Hematopoietic multipotent progenitor cell treated with erythropoietin and hydrocortisone succinate and interleukin-3 and kit ligand, for 6 days (in vitro differentiated cells): ENCODE measurements around the gene GNA15.
"Not testable (repeated sequence)": the region's sequence is repeated elsewhere in the genome, so short reads cannot be mapped to it uniquely, and the experiment has no call there.

Experiments used
- DNase-seq: peaks from one replicate; pipeline ENCODE4 v3.0.0-alpha.2; 2015

Gene GNA15

DNA sequence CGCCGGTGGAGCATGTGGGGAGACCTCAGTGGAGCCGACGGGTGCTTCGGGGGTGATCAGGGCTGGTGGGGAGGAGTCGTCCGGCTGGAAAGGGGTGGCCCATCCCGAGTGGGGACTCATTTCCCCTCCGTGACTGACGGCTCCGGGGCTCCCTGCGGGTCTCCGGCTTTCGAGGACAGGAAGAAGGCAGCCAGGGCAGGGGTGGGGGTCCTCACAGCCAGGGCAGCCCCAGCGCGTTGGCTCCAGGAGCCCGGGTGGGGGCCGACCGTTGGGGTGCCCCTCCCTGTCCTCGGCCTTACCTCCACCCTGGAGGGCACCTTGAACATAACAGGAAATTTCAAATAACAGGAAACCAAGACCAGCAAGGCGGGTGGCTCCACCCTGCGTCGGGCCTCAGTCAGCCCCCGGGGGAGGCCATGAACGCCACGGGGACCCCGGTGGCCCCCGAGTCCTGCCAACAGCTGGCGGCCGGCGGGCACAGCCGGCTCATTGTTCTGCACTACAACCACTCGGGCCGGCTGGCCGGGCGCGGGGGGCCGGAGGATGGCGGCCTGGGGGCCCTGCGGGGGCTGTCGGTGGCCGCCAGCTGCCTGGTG is 42.6 kb downstream of the GNA15 start, which contains the start of gene S1PR4:
Gene S1PR4 (plus strand): TSS at position 393 of the 596 bp plus-strand sequence. CDS start 24 bp downstream, at position 417.
- DNase-seq, result peak; percentile 89

DNA sequence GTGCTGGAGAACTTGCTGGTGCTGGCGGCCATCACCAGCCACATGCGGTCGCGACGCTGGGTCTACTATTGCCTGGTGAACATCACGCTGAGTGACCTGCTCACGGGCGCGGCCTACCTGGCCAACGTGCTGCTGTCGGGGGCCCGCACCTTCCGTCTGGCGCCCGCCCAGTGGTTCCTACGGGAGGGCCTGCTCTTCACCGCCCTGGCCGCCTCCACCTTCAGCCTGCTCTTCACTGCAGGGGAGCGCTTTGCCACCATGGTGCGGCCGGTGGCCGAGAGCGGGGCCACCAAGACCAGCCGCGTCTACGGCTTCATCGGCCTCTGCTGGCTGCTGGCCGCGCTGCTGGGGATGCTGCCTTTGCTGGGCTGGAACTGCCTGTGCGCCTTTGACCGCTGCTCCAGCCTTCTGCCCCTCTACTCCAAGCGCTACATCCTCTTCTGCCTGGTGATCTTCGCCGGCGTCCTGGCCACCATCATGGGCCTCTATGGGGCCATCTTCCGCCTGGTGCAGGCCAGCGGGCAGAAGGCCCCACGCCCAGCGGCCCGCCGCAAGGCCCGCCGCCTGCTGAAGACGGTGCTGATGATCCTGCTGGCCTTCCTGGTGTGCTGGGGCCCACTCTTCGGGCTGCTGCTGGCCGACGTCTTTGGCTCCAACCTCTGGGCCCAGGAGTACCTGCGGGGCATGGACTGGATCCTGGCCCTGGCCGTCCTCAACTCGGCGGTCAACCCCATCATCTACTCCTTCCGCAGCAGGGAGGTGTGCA is 43.3 kb downstream of the GNA15 start:
- peak; percentile 58 for DNase-seq

DNA sequence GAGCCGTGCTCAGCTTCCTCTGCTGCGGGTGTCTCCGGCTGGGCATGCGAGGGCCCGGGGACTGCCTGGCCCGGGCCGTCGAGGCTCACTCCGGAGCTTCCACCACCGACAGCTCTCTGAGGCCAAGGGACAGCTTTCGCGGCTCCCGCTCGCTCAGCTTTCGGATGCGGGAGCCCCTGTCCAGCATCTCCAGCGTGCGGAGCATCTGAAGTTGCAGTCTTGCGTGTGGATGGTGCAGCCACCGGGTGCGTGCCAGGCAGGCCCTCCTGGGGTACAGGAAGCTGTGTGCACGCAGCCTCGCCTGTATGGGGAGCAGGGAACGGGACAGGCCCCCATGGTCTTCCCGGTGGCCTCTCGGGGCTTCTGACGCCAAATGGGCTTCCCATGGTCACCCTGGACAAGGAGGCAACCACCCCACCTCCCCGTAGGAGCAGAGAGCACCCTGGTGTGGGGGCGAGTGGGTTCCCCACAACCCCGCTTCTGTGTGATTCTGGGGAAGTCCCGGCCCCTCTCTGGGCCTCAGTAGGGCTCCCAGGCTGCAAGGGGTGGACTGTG is 44.0 kb downstream of the GNA15 start:
- DNase-seq, result peak; percentile 53

DNA sequence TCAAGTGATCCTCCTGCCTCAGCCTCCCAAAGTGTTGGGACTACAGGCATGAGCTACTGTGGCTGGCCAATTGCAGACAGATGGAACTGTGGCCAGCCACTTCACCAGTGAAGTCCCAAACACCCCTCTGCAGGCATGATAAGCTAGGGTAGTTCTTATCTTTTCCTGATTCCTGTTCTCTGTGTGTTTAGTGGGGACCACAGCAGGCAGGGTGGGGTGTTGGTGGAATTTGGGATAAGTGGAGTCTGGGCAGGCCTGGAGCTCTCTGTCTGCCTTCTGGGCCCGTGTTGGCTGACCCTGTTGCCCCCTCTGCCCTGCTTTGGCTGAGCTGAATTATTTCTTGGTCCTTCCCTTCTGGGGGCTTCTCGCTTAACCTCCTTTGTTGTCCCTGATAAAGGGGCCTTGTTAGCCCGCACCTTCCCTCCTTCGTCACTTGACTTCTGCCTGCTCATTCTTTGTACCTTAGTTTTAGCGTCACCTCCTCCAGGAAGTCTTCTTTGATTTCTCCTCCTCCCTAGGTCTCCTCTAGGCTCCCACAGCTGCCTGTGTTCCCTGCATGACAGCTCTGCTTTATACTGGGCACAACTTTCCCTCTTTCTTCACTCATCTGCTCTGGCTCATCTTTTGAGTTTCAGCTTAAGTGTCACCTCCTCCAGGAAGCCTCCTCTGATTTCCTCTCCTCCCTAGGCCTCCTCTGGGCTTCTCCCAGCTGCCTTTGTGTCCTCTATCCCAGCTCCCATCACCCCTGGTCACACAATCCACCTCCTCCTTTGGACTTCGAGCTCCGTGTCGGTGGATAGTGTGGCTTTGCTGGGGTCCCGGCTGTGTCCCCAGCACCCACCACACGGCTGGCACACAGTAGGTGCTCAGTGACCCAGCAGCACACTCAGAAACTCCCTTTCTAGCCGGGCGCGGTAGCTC is 48.1 kb downstream of the GNA15 start:
- peak; percentile 91 for DNase-seq

DNA sequence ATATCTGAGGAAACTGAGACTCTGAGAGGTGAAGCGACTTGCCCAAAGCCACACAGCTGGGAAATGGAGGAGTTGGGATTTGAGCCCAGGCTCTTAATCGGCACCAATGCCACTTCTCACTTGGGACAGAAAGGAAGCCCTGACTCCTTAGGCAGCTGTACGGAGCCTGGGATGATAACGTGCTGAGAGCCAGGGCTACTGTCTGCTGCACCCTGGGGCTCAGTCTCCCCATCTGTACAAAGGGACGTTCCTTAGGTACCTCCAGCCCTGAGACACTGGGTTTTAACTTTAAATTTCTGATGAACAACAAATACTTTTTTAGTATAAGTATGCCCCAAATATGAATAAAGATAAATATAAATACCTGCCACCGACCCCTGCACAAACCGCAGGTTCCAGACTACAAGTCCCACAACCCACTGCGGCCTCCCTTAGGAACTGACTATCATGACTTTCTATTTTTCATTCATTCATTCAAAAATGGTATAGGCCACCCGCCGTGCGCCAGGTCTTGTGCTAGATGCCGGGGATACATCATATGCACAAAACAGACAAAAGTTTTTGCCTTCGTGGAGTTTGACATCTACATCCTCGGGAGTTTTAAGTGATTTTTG is 49.1 kb downstream of the GNA15 start:
- peak; percentile 91 for DNase-seq

DNA sequence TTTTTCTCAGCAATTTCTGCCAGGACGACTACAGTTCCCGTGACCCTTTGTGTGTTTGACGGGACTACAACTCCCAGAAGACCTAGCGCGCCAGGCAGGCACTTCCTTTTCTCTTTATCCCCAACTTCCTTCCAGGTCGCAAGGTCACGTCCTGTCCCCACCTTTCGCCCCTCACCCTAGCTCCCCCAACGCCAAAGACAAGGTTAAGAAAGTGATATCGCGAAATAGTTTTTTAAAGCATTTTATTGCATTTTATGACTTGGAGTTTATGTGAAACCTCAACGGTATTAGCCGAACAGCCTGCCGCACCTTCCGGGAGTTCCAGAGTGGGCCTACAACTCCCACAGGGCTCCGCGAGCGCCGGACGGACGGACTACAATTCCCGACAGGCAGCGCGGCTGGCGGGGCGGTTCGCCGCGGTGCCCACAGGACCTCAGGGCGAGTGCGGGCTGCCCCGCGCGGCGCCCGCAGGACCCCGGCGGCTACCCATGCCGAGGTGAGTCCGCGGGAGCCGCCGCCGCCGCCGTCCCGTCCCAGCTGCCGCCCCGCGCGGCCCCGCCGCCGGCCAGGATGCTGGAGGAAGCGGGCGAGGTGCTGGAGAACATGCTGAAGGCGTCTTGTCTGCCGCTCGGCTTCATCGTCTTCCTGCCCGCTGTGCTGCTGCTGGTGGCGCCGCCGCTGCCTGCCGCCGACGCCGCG is 49.8 kb downstream of the GNA15 start, which contains the start of gene NCLN:
Gene NCLN (plus strand): TSS at position 470 of the 699 bp plus-strand sequence. CDS start 101 bp downstream, at position 571.
- DNase-seq, result peak; percentile 96

DNA sequence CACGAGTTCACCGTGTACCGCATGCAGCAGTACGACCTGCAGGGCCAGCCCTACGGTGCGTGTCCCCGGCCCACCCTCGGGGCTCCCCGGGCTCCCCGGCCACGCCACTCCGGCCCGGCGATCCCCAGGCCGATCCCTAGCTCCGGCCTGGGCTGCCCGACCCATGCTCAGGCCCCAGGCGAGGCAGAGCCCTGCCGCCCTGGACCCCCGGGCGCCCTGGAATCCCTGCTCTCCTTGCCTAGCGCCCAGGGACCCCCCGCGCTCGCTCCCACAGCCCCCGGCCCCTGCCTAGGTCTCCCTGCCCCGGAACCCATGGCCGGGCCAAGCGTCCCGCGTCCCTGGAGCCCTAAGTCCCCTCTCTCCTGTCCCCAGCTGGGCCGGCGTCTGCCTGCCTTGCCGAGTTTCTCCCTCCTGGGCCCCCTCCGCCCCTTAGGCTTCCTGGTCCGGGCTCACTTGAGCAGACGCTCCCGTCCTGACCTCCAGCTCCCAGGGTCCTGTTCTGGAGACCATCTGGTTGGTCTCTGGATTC is 50.4 kb downstream of the GNA15 start:
- no peak for DNase-seq

DNA sequence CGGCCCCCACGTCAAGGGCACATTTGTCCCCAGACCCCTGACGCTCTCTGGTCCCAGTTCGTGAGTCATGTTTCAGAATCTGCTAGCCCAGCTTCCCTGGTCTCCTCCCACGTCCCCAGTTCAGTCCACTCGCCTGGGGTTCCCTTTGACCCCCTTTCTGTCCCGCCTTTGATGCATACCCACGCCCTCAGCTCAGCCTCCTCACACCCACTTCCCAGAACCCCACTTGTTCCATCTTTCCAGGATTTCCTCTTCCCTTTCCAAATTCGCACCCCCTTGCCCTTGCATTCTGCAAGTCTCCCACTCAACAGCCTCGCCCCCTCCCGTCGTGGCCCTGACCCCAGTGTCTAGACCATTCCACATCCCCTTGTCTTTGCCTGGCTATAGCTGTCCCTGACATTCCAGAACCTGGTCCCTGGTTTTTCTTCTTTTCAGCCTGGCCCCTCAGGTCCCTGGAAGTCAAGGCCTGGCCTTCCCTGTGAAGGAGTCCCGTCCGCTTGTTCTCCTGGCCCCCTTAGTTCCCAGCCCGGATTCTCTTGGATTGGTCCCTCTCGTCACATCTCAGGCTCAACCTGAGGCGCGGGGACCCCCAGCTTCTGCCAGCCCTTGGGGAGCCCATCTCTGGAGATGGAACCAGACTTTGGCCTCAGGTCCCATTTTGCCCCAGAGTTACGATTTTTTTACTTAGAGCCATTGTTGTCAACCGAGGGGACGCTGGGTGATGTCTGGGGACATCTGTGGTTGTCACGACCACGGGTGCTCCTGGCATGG is 51.2 kb downstream of the GNA15 start:
- no peak for DNase-seq

DNA sequence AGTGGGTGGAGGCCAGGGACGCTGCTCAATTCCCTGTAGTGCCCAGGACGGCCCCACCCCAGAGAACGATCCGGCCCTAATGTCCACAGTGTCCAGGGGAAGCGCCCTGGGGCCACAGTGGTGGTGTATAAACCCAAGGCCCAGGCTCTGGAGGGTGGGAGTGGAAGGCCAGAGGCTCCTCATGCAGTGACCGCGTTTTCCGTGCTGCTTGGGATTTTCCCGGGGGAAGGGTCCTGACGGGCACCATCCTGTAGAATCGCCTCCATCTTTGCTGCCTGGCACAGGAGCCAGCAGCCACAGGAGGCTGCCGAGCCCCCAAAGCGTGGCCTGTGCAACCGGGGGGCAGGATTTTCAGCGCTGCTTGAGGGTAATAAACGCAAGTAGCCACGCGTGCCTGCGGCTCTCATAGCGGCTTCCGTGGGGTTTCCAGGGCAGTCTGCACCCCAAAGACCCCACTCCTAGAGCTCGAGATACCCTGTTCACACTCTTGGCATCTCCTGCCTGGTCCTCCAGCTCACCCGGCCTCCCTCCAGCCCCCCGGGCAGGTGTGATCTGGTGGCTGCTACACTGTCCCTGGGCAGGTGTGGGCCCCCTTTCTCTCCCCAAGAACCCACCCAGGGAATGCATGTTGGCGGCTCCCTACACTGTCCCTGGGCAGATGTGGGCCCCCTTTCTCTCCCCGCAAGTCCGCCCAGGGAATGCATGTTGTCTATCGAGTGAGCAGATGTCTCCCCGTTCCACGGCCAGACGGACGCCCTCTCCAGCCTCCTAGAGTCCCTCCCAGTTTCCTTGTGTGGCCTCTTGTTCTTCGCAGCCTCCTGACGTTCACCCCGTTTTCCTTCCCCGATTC is 52.1 kb downstream of the GNA15 start:
- DNase-seq, result no peak

DNA sequence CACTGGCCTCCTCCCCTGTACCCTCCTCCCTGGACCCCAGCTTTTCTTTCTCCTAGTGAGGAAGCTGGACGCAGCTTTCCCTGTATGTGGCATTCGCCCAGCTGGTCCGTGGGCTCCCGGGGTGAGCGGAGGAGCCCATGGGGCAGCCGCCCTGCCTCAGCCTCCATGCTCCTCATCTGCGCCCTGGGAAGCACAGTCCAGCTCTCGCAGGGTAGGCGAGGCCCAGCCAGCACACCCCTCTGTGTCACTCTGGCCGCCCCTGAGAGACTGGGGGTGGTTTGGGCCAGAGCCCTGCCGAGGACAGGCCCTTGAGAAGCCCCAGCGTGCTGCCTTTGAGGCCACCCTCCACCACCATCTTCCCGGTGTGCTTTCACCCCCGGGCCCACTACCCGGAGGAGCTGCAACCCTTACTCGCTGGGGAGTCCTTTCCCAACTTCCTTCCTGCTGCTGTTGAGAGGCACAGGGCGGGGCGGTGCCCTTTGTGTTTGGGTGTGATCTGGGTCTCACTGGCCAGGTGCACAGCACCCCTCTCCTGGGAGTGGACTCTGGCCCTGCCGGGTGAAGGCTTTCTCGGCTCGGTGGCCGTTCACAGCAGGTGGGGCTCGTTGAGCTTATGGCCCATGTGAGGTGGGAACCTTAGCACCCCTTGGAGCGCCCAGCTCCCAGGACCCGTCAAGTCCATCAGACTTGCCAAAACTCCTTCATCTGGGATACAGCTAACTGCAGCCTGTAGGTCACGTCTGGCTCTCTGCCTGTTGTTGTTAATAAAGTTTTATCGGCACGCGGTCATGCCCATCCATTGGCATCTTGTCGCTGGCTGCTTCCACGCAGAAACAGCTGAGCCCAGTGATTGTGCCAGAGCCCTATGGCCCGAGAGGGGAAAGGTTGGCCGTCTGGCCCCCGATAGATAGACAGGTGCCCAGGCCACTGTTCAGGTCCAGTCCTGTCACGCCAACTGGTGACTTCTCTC is 53.1 kb downstream of the GNA15 start:
- DNase-seq, result peak; percentile 35

DNA sequence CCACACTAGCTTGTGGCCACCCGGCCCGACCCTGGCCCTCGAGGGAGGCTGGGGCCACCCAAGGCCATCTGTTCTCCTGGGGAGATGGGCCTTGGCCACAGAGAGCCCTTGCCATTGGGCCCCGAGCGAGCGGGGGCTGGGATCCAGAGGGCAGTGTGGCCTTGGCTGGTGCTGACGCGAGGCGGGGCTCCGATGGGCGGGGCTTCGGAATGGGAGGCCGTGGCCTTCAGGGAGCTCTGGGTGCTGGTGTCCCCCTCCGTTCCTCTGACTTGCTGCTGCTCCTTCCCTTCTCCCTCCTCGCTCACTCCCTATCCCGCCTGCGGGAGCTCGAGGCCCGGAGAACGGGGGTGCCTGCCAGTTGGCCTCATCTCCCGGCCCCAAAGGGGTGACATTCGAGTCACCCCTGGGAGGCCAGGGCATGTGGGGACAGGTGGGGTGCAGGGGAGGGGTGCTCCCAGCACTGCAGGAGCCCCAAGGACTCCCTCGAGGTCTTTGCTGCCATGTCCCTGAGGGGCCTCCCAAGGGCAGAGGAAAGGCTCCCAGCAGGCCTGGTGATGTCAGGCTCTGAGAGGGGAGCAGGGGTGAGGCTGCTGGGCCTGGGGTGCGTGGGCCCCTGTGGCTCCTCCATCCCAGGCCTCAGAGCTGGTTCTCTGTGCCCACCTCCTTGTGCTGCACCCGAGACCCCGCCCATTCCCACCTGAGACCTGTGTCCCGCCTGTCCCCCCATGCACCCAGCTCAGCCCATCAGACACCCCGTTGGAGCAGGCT is 54.1 kb downstream of the GNA15 start:
- no peak for DNase-seq

DNA sequence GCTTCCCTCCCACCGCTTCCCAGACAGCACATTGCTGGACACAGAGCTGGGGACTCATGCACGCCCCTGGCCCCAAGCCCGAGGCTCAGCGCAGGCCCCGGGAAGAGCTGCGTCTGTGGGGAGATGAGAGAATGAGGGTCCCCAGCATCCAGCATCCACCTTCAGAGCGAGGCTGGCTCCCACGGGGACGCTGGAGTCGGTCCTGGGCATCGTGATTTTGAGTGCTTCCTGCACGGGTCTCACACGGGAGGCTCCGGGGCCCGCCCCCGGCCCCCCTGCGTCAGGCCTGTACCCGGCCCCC is 54.6 kb downstream of the GNA15 start:
- DNase-seq, result no peak

DNA sequence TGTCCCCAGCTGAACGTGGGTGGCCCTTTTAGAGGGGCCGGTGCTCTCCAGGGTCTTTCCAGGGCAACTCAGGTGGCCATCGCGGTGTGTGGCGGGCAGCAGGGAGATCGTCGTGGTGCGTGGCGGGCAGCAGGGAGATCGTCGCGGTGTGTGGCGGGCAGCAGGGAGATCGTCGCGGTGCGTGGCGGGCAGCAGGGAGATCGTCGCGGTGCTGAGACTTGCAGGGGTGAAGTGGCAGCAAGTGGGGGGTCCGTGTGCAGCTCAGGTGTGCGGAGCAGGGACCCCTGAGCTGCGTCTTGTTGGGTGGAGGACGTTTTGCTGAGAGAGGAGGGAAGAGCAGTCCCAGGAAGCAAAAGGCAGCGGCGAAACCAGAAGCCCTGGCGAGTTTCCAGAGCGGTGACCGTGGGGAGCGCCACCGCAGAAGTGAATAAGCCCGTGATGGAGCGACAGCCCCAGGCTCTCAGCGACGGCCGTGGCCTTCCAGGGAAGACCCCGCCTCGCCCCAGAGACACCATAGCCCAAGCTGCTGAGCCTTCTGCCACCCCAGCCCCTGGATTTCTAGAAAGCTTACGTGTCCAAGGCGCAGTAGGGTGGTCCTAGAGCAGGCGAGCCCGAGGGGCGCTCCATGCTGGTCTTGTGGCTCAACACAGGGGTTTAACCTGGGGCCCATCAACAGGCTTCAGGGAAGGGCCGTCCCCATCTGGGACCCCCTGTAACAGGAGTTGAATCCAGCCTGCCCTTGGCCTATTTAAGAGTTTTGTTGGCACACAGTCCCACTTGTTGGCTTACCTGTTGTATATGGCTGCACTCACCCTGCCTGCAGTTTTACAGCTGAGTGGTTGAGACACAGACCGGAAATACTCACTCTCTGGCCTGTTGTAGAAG is 55.3 kb downstream of the GNA15 start:
- DNase-seq, result no peak

DNA sequence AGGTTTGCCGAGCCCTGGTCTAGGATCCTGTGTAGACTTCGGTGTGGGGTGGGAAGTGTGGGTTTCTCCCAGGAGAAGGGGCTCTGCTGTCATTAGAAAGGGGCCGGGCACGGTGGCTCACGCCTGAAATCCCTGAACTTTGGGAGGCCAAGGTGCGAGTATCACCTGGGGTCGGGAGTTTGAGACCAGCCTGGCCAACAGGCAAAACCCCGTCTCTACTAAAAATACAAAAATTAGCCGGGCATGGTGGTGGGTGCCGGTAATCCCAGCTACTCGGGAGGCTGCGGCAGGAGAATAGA is 55.9 kb downstream of the GNA15 start:
- DNase-seq, result not testable (repeated sequence)

DNA sequence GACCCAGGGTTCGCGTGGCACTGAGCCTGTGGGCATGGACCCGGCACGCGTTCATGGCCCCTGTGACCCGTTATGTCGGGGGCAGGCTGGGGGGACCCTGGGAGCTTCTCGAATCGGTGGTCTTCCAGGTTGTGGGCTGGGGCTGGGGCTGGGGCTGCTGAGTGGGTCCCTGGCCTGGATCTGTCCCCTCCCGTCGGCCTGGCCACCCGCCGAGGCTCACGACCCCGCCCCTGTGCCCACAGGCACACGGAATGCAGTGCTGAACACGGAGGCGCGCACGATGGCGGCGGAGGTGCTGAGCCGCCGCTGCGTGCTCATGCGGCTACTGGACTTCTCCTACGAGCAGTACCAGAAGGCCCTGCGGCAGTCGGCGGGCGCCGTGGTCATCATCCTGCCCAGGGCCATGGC is 56.4 kb downstream of the GNA15 start:
- no peak for DNase-seq

DNA sequence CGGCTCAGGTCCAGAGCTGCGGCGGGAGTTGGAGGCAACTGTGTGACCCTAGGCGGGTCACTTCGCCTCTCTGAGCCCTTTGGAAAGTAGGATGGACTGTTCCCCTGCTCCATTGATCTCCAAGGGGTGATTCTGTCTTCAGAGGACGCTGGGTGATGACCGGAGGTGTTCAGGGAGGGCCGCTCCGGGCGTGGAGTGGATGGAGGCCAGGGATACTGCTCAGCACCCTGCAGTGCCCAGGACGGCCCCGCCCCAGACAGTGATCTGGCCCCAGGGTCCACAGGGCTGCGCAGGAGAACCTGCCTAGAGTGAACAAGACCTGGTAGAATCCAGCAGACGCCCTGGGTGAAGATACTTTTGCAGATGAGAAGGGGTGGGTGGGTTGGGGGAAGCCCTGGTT is 56.9 kb downstream of the GNA15 start:
- DNase-seq, result no peak
